A549 treated with DMSO at 1 μM for 4 hours (cell line): ENCODE data around the gene OR8B4. TPM values are rescaled to one million over a fixed set of nuclear protein-coding genes. Genes with fewer than 3 reads are reported as not detected.

Experiments
- total RNA-seq: library from RNA; stranded (reverse); fragments of 200-300 nt; extraction: Qiagen RNA extraction; gene quantifications from 5 replicates; pipeline ENCODE4 v1.2.3, GENCODE V29; 2022; ENCODE audit warnings: low read depth

OR8B4 gene
- not detected in 5 replicates for total RNA-seq

DNA sequence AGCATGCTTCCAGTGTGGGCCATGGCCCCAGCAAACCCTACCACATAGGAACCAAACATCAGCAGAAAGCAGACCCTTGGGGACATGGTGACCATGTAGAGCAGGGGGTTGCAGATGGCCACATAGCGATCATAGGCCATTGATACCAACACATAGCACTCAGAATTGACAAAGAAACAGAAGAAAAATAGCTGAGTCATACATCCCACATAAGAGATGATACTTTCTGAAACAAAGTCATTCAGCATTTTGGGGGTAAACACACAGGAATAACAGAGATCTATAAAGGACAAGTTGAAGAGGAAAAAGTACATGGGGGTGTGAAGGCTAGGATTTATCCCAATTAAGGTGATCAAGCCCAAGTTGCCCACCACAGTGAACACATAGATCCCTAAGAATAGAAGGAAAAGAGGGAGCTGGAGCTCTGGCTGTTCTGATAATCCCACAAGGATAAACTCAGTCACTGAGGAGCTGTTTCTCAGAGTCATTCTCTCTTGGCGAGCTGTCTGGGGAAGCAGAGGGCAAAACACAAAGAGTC is at the start of gene OR8B4:
OR8B4 (minus strand) TSS at position 488 of the 538 bp plus-strand sequence; CDS start at position 488, 0 bp downstream.

DNA sequence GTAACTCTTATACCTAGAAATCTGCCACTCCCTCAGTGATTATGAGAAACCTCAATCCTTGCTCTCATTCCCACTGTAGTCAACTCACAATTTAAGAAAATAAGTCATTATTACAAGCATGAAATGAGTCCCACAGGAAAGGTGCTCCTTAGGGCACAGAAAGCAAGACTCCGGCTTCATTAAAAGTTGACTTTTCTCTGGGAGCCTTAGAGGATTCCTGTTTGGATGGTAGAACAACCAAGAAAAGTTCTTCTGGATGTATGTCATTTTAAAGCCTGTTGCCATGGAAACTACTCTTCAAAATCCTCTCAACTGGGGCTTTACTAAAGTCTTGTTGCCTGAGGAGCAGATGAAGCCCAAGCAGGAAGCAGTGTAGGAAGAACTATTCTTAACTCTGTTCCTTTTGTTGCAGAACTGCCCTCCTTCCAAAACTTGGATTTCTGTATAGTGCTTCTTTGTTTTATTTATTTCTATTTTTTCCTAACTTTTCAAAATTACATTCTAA is 21.0 kb upstream of the OR8B4 start, which contains the start of gene OR8B8:
OR8B8 (minus strand) TSS at position 51 of the 505 bp plus-strand sequence. CDS start 4,611 bp downstream, outside the sequence.

GRCh38 chr11:124398924-124399323 is 25.7 kb downstream of the OR8B4 start, which contains the start of gene OR8B3:
Gene OR8B3, minus strand, starts transcription at chr11:124399024. Its CDS starts 1,673 bp downstream, at chr11:124397351.

DNA sequence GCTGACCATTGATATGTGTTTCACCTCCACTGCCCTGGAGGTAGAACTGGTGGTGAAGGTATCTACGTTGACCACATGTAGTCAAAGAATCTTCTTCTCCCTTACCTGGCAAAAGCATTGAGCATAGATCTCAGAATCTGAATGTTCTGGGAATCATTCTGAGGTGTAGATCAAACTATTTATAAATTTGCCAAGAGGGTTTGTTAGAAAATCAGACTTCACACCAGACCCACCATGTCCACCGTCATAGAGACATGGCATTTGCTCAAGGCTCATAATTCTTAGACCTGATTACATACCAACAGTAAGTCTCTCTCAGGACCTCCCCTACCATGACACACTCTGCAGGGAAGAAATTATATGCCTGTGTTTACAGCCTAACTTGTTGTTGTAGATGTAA is 40.3 kb downstream of the OR8B4 start, which contains the start of gene OR8B2:
OR8B2 (minus strand) TSS at position 101 of the 400 bp plus-strand sequence. CDS start 1,156 bp downstream, outside the sequence.

Other genes with a start within 250 kb of the OR8B4 start
- gene OR10D3, start 241.5 kb downstream of the OR8B4 start, total RNA-seq: not detected in 5 replicates
- not detected in 5 replicates for gene OR8G1, start 183.8 kb downstream of the OR8B4 start, total RNA-seq
- gene OR8G5, start 168.5 kb downstream of the OR8B4 start, total RNA-seq: not detected in 5 replicates
- not detected in 5 replicates for gene OR8D1, start 110.9 kb downstream of the OR8B4 start, total RNA-seq
- not detected in 5 replicates for gene OR8D2, start 104.7 kb downstream of the OR8B4 start, total RNA-seq
- gene OR8B2, start 40.4 kb downstream of the OR8B4 start, total RNA-seq: not detected in 5 replicates
- gene OR8B3, start 25.8 kb downstream of the OR8B4 start, total RNA-seq: not detected in 5 replicates
- not detected in 5 replicates for gene OR8B8, start 20.8 kb upstream of the OR8B4 start, total RNA-seq
- gene OR8B12, start 118.8 kb upstream of the OR8B4 start, total RNA-seq: not detected in 5 replicates
- not detected in 5 replicates for gene OR8A1, start 145.1 kb upstream of the OR8B4 start, total RNA-seq
- not detected in 5 replicates for gene PANX3, start 186.6 kb upstream of the OR8B4 start, total RNA-seq
- gene TBRG1, start 198.0 kb upstream of the OR8B4 start, total RNA-seq: 16.7 to 19.5 TPM (median 18.8 TPM) in 5 replicates
- 13.0 to 17.1 TPM (median 14.1 TPM) in 5 replicates for gene SIAE, start 248.9 kb upstream of the OR8B4 start, total RNA-seq
- gene SPA17, start 249.0 kb upstream of the OR8B4 start, total RNA-seq: 17.6 to 24.9 TPM (median 19.6 TPM) in 5 replicates